A549 (cell line): ENCODE data around the gene MYEF2. TPM values are rescaled to one million over a fixed set of nuclear protein-coding genes. Genes with fewer than 3 reads are reported as not detected.
A peak's percentile ranks its signal among the peaks of the same experiment; 100 is the strongest.

Experiments
- ATAC-seq, 2 experiments: fragments of 200-7000 bp in 1 of 2; fragments of >200 bp in 1 of 2; cut with Nextera tagmentation in 1 of 2; cut with Tn5 transposase in 1 of 2; 3 replicates each; pipeline versions ENCODE4 v1.8.0 to v1.9.1; 2018 to 2020; ENCODE audit warnings: mild to moderate bottlenecking in 1 of 2, moderate library complexity in 1 of 2
- CTCF ChIA-PET: fragments of 300-600 bp; sonication (Branson Sonifier 250); formaldehyde crosslinking; extraction: SDS; loops from one replicate; lab custom pipeline; 2021; ENCODE audit warnings: antibody characterized with exemption, inconsistent platforms; lab: Yijun Ruan, JAX
- POLR2A ChIA-PET: fragments of 350-600 bp; formaldehyde crosslinking; extraction: SDS; loops from one replicate; lab custom pipeline; 2021; ENCODE audit warnings: antibody characterized with exemption, inconsistent platforms; lab: Yijun Ruan, JAX
- DNase-seq, 2 experiments: peaks; one replicate each; pipeline versions ENCODE4 v3.0.0 to v3.0.0-alpha.2; 2011 to 2016; ENCODE audit warnings: low read depth in 1 of 2, low spot score in 1 of 2
- FAIRE-seq: peaks from 2 replicates; lab custom pipeline; 2011; peaks lifted over from hg19 to GRCh38; lab: Jason Lieb, UNC
- H3K27ac ChIP-seq, 2 experiments: fragments of >200 bp; sonication (Bioruptor Twin); formaldehyde crosslinking; 3 replicates each; pipeline ENCODE4 v1.5.1; 2016 to 2017
- H3K4me1 ChIP-seq: fragments of >200 bp; sonication (Bioruptor Twin); formaldehyde crosslinking; 3 replicates; pipeline ENCODE4 v1.6.1; 2016
- H3K4me2 ChIP-seq: fragments of >200 bp; sonication (Bioruptor Twin); formaldehyde crosslinking; 3 replicates; pipeline ENCODE4 v1.6.1; 2016
- H3K4me3 ChIP-seq: fragments of >200 bp; sonication (Bioruptor Twin); formaldehyde crosslinking; 3 replicates; pipeline ENCODE4 v1.5.1; 2016
- H3K9me3 ChIP-seq: fragments of >200 bp; sonication (Bioruptor Twin); formaldehyde crosslinking; 3 replicates; pipeline ENCODE4 v1.6.1; 2016
- BCL3 ChIP-seq: fragments of >200 bp; sonication (Bioruptor Twin); formaldehyde crosslinking; IDR thresholded peaks from 3 replicates; pipeline ENCODE4 v1.6.1; 2016
- CBX2 ChIP-seq: fragments of 200-600 bp; sonication (generic); IDR thresholded peaks from 2 replicates; pipeline ENCODE4 v1.6.1; 2016; ENCODE audit warnings: low read depth, mild to moderate bottlenecking, borderline replicate concordance
- CHD2 ChIP-seq: fragments of 150-350 bp; IDR thresholded peaks from 2 replicates; pipeline ENCODE4 v1.6.1; 2014; ENCODE audit warnings: low read length; ENCODE audit not compliant: partially characterized antibody
- E2F6 ChIP-seq: IDR thresholded peaks from 2 replicates; pipeline ENCODE4 v1.6.1; 2012; ENCODE audit warnings: low read depth, borderline replicate concordance
- EHF ChIP-seq: fragments of 250-450 bp; sonication (Bioruptor Pico); IDR thresholded peaks from 2 replicates; pipeline ENCODE4 v1.5.0; 2020; ENCODE audit warnings: mild to moderate bottlenecking
- ELK1 ChIP-seq: fragments of 150-350 bp; IDR thresholded peaks from 2 replicates; pipeline ENCODE4 v1.6.1; 2014; ENCODE audit warnings: low read depth, mild to moderate bottlenecking, low read length
- HOXB13 ChIP-seq: fragments of 250-450 bp; sonication (Bioruptor Pico); IDR thresholded peaks from 2 replicates; pipeline ENCODE4 v1.5.0; 2020; ENCODE audit warnings: low read depth, mild to moderate bottlenecking, moderate library complexity
- JUN ChIP-seq, 2 experiments: fragments of >200 bp; sonication (Bioruptor Twin); formaldehyde crosslinking; IDR thresholded peaks; 2 replicates in 1 of 2; 3 replicates in 1 of 2; pipeline ENCODE4 v1.6.1; 2016 to 2017
- KDM1A ChIP-seq: fragments of 200-600 bp; sonication (generic); IDR thresholded peaks from 2 replicates; pipeline ENCODE4 v1.6.1; 2016; ENCODE audit warnings: low read depth, mild to moderate bottlenecking
- MAX ChIP-seq: IDR thresholded peaks from 2 replicates; pipeline ENCODE4 v1.6.1; 2012
- MAZ ChIP-seq: fragments of 150-350 bp; IDR thresholded peaks from 2 replicates; pipeline ENCODE4 v1.6.1; 2014; ENCODE audit warnings: antibody characterized with exemption, low read depth, low read length, borderline replicate concordance
- PHF8 ChIP-seq: fragments of 200-600 bp; sonication (generic); IDR thresholded peaks from 2 replicates; pipeline ENCODE4 v1.6.1; 2016; ENCODE audit warnings: low read depth, mild to moderate bottlenecking, antibody characterized with exemption, moderate library complexity, borderline replicate concordance
- POLR2A ChIP-seq: IDR thresholded peaks from 2 replicates; pipeline ENCODE4 v1.6.1; 2012; ENCODE audit warnings: mild to moderate bottlenecking, low read length
- REST ChIP-seq: fragments of 200-600 bp; sonication (generic); IDR thresholded peaks from 2 replicates; pipeline ENCODE4 v1.6.1; 2016; ENCODE audit warnings: antibody characterized with exemption, mild to moderate bottlenecking, moderate library complexity
- RFX5 ChIP-seq: fragments of 450-650 bp; IDR thresholded peaks from 2 replicates; pipeline ENCODE4 v1.7.1; 2014; ENCODE audit warnings: antibody characterized with exemption, mild to moderate bottlenecking, moderate library complexity
- RNF2 ChIP-seq: fragments of 200-600 bp; sonication (generic); IDR thresholded peaks from 2 replicates; pipeline ENCODE4 v1.6.1; 2016; ENCODE audit warnings: low read depth, mild to moderate bottlenecking, antibody characterized with exemption, moderate library complexity, borderline replicate concordance
- TP53 ChIP-seq: fragments of 250-450 bp; sonication (Bioruptor Pico); IDR thresholded peaks from 2 replicates; pipeline ENCODE4 v1.5.0; 2021; ENCODE audit warnings: mild to moderate bottlenecking, moderate library complexity
- WGBS: methylation state at CpG from one replicate; pipeline ENCODE4 v1.1.6; 2017; ENCODE audit errors: missing lambda C conversion rate; 5-methylcytosine and 5-hydroxymethylcytosine counted together
- polyA minus RNA-seq: library from RNA; depleted of rRNA, polyadenylated mRNA; stranded (reverse); fragments of >200 nt; gene quantifications from 2 replicates; pipeline ENCODE4 v1.2.3, GENCODE V29; 2011; rRNA and poly(A)+ RNA removed
- polyA plus RNA-seq, 4 experiments: library from polyadenylated mRNA; depleted of rRNA in 3 of 4; stranded (reverse); fragments of >200 nt; fragmentation: RNase III in 1 of 4; extraction: RNeasy Plus Mini Kit Qiagen cat#74134 plus additional on column Dnase treatment in 1 of 4; gene quantifications; 2 replicates in 3 of 4; 3 replicates in 1 of 4; pipeline ENCODE4 v1.2.3, GENCODE V29; 2011 to 2017

MYEF2 gene
- polyA plus RNA-seq (2011; rRNA removed) (36.0 and 56.1 TPM in 2 replicates), polyA plus RNA-seq (2017; fragmentation: RNase III; extraction: RNeasy Plus Mini Kit Qiagen cat#74134 plus additional on column Dnase treatment) (43.5 to 50.0 TPM (median 45.6 TPM) in 3 replicates), polyA minus RNA-seq (24.2 and 25.6 TPM in 2 replicates)
- polyA plus RNA-seq (2012; cell fraction: cytosol; rRNA removed): 8.8 and 9.3 TPM in 2 replicates
- polyA plus RNA-seq (2012; cell fraction: nucleus; rRNA removed): 6.6 and 7.9 TPM in 2 replicates

GRCh38 chr15:48177766-48178647, at the start of gene MYEF2:
Gene MYEF2, minus strand, starts transcription at chr15:48178295. Its CDS starts 58 bp downstream, at chr15:48178237.
- peak within 1 kb of the TSS; percentile 70 for H3K4me2 ChIP-seq
- no peak for FAIRE-seq

More at GRCh38 chr15:48177766-48178647, at the start of gene MYEF2:
- peak within 1 kb of the TSS; percentile 94 to 100 for H3K27ac ChIP-seq
- WGBS: 21% methylated on average over 8 of the region's 71 CpGs
- no peaks in the 10 kb centered on the region for H3K9me3 ChIP-seq
- TF ChIP-seq PHF8: peak; percentile 71
- no peak for TF ChIP-seq RNF2
- no peak for TF ChIP-seq ELK1
- no peak for TF ChIP-seq RFX5
- no peak for TF ChIP-seq HOXB13
- TF ChIP-seq BCL3: peak; percentile 48; the same call in 1 of the 3 replicates
- TF ChIP-seq MAZ: no peak
- TF ChIP-seq POLR2A: 0 out of 2 replicates have a peak, but pooled peaks have one; percentile 20
- TF ChIP-seq EHF (CRISPR knock-in tag): no peak
- TF ChIP-seq TP53 (CRISPR knock-in tag): no peak
- TF ChIP-seq MAX: peak; percentile 67
- TF ChIP-seq CBX2: no peak
- TF ChIP-seq JUN (IDR thresholded peaks at IDR 0.05): peak in 1 of 2 experiments; percentile 79; a peak in 3 of 5 replicates
- TF ChIP-seq REST: peak; percentile 98
- TF ChIP-seq KDM1A: no peak
- peak; percentile 67 for TF ChIP-seq E2F6
- peak; percentile 93 for TF ChIP-seq CHD2
- TF ChIP-seq, all 56 proteins: peak for 8
- CTCF ChIA-PET: interaction anchor here (1.1 kb wide), 1 partner anchor 107 kb away, joined by 3 read pairs; no protein-coding TSS in a partner anchor
- Histone ChIP-seq H3K4me3 (peak within 1 kb of the TSS; percentile 84), H3K4me1 (peaks cover 11% of the 10 kb centered on the region; the same call in 2 of the 3 replicates)
- peak; percentile 96 to 98 for ATAC-seq
- DNase-seq: peak; percentile 44 to 81
- POLR2A ChIA-PET: no interaction called here
